NCI-H187 treated with DMSO at 0.1 percent for 48 hours (cell line): ENCODE data around the gene KRT25.

Experiments
- DNase-seq: peaks from one replicate; lab custom pipeline; 2025; lab: John Stamatoyannopoulos, UW

Gene KRT25, protein sequence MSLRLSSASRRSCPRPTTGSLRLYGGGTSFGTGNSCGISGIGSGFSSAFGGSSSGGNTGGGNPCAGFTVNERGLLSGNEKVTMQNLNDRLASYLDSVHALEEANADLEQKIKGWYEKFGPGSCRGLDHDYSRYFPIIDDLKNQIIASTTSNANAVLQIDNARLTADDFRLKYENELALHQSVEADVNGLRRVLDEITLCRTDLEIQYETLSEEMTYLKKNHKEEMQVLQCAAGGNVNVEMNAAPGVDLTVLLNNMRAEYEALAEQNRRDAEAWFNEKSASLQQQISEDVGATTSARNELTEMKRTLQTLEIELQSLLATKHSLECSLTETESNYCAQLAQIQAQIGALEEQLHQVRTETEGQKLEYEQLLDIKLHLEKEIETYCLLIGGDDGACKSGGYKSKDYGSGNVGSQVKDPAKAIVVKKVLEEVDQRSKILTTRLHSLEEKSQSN

DNA sequence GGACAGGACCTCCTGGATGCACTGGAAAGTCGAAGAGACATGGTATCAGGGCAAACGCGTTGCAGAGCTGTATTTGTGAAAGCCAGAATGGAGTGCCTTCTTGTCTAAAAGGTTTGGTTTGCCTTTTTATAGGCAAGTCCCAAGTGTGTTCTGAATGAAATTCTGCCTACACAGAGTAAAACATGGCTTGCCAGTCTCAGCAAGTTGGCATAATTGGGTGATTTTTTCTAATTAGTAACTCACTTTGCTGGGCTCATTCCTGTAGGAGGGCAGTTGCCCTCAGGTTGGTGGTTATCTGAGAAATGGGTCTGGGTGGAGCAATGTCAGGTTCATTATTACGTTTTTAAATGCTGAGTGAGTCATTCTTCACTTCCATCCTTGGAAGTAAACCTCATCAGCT, at the start of gene KRT25:
KRT25 (minus strand) TSS at position 101 of the 400 bp plus-strand sequence; CDS start at position 41, 60 bp downstream.
- no peak for DNase-seq

DNA sequence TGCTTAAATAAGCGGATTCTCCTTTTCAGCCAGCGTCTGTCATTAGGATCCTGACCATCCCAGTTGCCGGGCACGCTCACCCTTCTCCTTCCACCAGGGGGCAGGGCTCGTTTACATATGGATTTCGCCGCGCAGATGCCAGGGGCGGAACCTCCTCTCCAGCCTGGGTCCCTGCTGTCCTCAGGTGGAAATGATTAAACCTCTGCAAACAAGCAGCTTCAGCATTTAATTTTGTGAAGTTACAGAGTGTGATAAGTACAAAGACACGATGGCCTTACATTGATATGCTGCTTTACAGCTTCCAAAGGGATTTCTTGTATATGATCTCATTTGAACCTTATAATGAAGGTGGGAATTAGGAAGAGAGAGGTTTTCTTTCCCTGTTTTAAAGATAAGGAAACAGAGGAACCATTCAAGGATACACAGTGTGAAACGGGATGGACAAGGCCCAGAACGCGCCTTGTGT, 48.5 kb upstream of the KRT25 start:
- peak; percentile 49 for DNase-seq

DNA sequence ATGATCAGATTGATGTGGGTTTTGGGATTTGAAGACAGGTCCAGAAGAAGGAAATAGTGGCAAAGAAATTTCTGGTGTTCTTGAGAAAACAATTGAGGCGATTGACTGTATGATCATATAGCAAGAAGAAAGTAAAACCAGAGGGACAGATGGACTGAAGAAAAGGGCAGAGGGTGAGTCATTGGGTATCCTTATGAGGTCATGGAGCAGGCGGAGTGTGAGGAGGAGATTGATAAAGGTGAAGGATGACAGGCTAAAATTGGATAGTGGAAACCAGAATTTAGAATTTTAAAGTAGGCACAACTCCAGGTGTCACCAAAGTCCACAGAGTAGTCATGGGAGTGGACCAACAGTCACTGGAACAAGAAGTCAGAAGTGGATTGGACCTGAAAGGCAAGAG, 46.0 kb upstream of the KRT25 start:
- DNase-seq: no peak

DNA sequence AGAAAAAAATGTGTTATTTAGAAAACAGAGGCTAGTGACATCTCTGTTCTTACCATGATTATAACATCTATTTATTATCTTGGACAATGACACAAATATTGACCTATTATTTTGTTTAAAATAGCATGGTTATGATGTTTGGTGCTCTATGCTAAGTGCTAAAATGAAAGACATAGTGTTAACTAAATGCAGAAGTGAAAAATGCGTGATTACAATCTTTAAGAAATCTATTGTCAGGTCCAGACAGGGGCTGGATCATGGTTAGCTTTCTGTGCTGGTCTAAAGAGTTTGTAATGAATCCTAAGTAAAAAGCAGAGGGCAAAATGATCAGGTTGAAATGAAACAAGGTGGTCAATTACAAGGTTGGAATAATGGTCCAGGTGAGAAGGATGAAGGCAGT, 45.2 kb upstream of the KRT25 start:
- no peak for DNase-seq

DNA sequence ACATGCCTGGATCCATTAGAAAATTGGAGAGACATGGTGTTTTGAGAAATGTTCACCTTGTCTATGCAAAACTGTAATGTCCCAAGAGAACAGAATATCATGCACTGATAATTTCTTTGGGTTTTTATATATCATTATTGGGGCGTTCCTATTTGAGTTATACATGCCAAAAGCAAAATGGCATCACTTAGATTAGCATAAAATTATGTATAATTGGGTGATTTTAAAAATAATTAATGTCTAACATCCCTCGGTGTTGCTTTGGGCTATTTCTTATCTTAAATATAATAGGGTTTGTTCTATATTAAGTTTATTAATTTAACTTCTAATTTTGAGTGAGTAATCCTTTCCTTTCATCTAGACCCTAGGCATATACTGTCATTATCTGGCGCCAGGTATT, 44.7 kb upstream of the KRT25 start, which contains the start of gene KRT28:
KRT28 (minus strand) TSS at position 101 of the 400 bp plus-strand sequence; CDS start at position 35, 66 bp downstream.
- no peak for DNase-seq

DNA sequence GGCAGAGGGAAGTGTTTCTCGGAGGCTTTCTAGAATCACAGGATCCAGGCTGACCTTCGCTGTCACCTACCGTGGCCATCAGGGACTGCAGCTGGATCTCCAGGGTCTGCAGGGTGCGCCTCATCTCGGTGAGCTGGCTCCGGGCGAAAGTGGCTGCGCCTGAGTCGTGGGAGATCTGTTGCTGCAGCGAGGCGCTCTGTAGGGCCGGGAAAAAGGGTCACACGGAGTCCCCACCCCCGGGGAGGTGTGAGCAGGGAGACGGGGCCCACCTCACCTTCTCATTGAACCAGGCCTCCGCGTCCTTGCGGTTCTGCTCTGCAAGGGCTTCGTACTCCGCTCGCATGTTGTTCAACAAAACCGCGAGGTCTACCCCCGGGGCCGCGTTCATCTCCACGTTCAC, 41.7 kb upstream of the KRT25 start:
- no peak for DNase-seq

DNA sequence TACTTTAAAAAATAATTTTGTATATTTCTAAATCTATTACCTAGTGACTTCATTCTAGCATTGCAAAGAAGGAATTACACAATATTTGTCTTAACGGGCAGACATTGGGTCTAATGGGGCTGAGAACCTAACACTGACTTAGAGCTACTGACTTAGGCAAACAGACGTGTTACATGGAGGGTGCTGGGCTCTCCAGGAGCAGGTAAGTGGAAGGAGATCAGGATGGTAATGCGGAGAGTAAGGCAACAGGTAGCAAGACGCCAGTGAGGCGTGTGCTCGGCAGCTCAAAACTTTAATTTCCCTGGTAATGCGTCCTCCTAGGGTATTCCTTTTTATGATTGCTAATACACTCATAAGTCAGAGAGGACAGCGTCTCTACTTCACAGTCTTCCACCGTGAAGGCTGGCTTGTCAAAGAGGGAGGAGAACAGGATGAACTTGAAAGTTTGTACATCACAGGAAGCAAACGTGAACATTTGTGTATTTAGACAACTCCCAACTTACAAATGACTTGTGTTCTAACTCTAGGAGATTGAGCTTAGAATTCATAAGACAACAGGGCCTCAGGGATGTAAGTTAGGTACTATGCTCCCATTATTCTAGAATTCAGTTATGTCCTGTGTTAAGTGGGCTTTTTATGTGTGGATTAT, 40.0 kb upstream of the KRT25 start:
- DNase-seq: no peak

DNA sequence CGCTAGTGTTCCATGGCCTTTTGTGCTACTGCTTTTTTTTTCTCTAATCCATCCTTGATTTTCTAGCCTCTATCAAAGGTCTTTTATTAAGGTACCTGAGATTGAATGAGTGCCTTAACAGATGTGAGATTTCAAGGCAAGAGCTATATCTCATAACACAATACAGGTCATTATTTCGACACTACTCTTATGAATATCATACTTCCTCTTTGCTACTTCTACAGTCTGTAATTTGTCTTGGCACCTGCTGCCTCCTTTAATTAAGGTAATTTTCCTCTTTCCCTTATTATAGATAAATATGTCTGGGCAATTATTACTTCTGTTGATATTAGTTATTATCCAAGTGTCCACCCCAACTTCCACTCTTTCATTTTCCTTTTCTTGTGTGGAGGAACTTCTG, 39.3 kb upstream of the KRT25 start:
- DNase-seq: no peak

DNA sequence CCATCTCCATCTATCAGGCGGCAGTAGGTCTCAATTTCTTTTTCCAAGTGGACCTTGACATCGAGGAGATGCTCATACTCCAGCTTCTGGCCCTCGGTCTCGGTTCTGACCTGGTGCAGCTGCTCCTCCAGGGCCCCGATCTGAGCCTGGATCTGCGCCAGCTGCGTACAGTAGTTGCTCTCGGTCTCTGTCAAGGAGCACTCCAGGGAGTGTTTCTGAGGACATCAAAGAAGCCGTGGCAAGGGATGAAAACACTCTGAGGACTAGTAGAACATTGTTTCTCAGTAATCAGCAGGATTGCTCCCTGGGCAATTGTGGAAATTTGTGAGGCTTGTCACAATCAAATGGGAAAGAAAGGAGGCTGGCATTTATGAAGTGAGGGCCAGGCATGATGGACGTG, 38.7 kb upstream of the KRT25 start:
- peak; percentile 33 for DNase-seq

DNA sequence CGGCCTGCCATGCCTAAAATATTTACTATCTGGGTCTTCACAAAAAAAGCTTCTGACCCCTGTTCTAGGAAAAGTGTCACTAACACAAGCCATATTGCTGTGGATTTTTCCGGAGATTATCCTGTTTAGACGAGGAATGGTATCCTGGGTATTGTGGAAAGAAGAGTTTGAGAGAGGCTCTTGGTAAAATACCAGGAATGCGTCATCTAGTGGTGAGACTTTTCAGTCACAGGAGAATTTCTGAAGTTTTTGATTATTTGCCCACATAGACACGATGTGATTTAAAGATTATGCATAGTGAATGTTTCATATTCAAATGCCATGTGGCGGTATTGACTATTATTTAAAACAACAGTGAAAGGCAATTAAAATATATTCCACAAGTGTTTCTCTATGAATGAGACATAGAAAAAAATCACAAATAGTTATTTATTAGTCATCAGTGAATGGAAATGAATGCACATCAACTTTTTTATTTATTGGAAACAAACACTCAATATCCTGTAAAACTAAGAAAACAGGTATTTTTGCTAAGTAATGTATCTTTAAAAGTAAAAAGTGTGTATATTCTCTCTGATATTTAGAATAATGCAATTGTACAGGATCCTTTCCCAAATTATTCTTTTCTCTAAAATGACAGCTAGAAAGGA, 36.8 kb upstream of the KRT25 start:
- no peak for DNase-seq

DNA sequence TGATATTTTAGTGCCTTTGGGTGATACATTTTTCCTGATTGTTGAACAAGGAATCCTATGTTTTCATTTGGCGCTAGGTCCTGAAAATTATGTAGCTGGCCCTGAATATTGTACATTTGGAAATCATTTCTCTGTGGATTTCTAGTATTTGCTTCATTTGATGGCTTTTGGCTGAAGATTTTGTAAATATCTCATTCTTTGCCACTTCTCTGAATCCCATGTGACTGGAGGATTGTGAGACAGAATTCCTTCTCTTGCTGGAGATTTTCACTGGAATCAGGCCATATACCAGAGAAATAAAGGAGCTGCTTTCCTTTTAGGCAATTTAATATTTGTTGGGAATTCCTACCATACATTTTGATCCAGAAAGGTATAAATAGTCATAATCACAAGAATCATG, 36.0 kb upstream of the KRT25 start:
- DNase-seq: no peak

DNA sequence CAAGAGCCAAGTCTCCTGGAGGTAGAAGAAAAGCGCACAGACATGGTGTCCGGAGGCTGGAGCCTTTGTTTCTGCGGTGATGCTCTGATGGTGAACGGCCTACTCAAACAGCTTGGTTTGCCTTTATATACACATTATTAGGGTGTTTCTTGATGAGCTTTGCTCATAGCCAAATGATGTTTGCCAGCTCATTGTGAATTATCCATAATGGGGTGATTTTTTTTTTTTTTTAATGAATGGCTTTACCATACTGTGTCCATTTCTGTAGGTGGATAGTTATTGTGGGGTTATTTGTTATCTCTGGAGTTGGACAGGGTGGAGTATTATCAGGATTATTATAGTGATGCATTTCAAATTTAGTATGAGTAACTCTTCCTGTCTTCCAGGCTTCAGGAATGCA, 27.3 kb upstream of the KRT25 start, which contains the start of gene KRT27:
KRT27 (minus strand) TSS at position 101 of the 400 bp plus-strand sequence; CDS start at position 44, 57 bp downstream.
- DNase-seq: no peak

DNA sequence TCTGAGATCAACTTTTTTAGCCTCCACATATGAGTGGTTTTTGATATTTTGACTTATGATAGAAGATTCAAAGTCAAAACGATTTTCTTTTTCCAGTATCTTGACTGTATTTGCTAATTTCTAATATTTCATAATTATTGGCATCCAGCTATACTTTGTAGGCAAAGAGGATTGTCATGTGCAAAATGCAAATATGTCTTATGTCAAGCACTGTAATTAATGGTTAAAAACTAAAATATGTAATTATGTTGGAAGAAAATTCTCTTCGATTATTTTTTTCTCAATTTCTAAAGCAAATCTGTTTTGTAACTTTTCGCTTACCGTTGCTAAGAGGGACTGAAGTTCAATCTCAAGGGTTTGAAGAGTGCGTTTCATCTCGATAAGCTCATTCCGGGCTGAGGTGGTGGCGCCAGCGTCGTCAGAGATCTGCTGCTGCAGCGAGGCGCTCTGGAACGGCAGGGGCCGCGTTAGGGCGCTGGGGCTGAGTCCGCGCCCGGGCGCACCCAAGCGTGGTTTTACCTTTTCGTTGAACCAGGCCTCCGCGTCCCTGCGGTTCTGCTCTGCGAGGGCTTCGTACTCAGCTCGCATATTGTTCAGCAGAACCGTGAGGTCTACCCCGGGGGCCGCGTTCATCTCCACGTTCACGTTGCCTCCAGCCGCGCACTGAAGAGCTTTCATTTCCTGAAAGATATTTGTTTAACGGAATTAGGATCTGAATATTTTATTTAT, 24.2 kb upstream of the KRT25 start:
- no peak for DNase-seq

DNA sequence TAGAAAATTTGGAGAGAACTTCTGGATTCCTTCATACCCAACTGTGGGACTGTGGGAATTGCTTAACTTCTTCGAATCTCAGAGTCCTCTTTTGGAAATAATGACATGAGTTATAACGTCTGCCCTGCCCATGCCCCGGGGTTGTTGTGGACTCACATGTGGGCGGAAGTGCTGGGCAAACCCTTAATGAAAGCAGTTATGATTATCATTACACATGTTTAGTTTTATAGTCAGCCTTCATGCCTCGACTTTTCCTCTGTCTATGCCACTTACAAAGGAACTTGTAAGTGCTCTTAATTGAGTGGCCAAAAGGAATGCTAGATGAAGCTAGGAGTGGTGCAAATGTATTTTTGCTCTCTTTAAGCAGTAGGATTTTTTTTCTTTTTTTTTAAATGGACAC, 23.3 kb upstream of the KRT25 start:
- no peak for DNase-seq

DNA sequence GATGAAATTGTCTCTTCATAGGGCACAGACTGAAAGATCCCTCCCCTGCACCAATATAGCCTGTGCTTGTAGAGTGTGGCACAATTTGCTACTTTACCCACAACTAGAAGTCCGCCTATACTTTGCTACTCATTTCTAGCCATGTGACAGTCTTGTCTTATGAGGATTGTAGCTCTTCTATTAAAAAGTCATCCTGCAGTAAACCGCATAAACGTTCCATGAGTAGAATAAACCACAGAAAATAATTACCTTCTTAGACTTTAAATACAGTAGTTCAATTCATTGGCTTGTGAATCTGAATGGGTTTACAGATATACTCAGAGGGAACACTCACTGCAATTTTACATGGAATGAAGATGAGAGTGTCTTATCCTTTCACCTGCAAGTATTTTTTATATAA, 22.8 kb upstream of the KRT25 start:
- no peak for DNase-seq

DNA sequence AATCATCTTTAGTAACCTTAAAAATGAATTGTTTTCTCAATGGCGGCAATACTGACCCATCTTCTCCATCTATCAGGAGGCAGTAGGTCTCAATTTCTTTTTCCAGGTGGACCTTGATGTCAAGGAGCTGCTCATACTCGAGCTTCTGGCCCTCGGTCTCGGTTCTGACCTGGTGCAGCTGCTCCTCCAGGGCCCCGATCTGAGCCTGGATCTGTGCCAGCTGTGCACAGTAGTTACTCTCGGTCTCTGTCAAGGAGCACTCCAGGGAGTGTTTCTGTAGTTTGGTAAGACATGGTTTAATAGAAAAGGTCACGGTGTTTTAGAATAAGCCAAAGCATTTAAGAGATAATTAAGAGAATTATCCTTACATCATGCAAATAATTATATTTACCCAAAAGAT, 22.3 kb upstream of the KRT25 start:
- no peak for DNase-seq

DNA sequence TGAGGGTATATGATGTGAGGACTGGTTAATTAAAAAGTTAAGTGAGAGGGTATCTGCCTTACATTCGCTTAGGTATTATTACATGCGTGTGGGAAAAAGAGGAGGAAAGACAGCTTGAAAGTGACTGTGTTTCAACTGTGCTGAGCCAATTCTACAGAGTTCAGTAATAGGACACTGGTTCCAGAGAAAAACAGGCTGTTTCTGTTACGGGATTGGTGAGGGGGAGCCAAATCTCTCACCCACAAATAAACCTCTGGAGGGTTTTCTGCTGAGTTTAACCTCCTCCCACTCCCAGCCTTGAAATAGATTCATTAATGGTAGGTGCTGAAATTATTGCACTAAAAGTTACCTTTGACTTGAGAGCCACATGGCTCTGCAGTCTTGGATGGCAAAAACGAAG, 20.8 kb upstream of the KRT25 start:
- no peak for DNase-seq

DNA sequence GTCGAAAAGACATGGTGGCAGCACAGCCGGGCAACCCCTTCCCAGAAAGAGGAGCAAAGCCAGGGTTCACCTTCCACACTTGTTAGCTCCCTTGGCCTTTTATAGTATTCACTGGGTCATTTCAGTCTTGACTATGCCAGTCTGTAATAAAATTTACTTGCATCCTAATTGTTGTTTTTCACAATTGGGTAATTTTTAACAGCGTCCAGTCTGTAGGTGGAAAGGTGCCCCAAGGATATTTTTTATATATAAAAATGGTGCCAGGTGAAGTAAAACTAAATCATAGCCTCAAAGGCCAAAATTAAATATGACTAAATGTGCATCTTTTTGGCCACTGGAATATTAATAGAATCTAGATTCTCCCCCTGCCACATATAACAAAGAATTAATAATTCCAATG, 17.0 kb upstream of the KRT25 start, which contains the start of gene KRT26:
KRT26 (minus strand) TSS at position 101 of the 400 bp plus-strand sequence; CDS start at position 13, 88 bp downstream.
- DNase-seq: no peak

DNA sequence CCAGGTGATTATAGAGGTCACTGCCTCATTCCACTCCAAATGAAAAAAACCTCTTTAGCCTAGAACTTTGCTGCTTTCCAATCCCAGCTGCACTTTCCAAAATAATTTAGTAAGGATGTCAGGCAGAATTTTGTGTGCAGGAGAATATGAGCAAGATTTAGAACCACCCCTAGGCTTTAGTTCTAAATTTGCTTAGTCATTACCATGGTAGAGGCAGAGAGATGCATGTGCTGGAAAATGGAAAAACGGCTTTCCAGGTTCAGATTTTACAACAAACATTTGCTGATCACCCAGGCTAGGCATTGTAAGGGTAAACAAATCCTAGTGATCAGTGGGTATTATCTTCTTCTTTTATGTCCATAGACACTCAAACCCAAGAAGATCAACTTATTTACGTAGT, 10.5 kb upstream of the KRT25 start:
- DNase-seq: no peak

DNA sequence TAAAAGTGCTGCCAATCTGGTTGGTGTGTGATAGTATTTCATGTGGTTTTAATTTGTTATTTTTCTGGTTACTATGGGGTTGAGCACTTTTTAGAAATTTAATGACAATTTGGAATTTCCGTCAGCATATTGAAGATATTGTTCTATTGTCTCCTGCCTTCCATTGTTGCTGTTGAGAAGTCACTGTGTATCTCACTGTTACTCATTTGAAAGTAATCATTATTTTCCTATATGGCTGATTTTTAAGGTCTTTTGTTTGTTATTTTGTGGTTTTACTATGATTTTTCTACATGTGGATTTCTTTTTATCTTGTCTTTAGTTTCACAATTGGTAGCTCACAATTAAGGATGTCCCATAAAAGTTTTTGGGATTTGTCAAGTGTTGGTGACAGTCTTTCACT, 8.6 kb upstream of the KRT25 start:
- DNase-seq: no peak

DNA sequence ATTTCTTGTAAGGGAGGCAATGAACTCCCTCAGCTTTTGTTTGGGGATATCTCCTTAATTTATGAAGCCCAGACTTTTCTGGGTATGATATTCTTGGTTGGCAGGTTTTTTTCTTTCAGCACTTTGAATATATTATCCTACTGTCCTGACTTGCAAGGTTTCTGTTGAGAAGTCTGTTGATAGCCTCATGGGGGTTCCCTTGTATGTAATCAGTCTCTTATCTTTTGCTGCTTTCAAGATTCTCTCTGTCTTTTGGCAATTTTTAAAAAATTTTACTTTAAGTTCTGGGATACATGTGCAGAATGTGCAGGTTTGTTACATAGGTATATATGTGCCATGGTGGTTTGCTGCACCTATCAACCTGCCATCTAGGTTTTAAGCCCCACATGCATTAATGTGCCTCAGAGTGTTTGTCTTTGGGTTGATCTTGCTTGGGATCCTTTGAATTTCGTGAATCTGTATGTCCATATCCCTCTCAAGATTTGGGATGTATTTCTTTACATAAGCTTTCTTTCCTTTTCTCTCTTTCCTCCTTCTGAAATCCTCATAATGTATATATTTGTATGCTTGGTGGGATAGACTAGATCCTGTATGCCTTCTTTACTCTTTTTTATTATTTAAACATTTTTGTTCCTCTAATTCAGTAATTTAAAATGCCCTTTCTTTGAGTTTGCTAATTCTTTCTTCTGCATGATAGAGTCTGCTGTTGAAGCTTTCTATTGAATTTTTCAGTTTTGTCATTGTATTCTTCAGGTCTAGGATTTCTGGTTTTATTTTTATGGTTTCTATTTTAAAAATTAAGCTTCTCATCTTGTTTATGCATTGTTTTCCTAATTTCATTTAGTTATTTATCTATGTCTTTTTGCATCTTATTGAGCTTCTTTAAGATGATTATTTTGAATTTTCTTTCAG, 5.2 kb upstream of the KRT25 start:
- no peak for DNase-seq
